NCI-H748 (cell line): ENCODE data around the gene ABTB2.
"Not testable (repeated sequence)": the region's sequence is repeated elsewhere in the genome, so short reads cannot be mapped to it uniquely, and the experiment has no call there.

Experiments
- DNase-seq: peaks from one replicate; lab custom pipeline; 2025; ENCODE audit not compliant: unreplicated experiment; lab: John Stamatoyannopoulos, UW

Gene ABTB2

GRCh38 chr11:34194576-34195335, 163.1 kb downstream of the ABTB2 start:
- DNase-seq: no peak

- DNase-seq: no peak
These were observed 165.1 kb downstream of the ABTB2 start for GRCh38 chr11:34192481-34193401.

GRCh38 chr11:34191578-34191977, 166.2 kb downstream of the ABTB2 start:
- DNase-seq: no peak

- no peak for DNase-seq
These were observed 167.3 kb downstream of the ABTB2 start for GRCh38 chr11:34190192-34191139.

GRCh38 chr11:34189191-34189590, 168.6 kb downstream of the ABTB2 start:
- no peak for DNase-seq

- no peak for DNase-seq
These were observed 169.6 kb downstream of the ABTB2 start for GRCh38 chr11:34188181-34188580.

- no peak for DNase-seq
These were observed 171.6 kb downstream of the ABTB2 start for GRCh38 chr11:34185926-34186841.

GRCh38 chr11:34184505-34185015, 173.2 kb downstream of the ABTB2 start:
- no peak for DNase-seq

- no peak for DNase-seq
These were observed 173.9 kb downstream of the ABTB2 start for GRCh38 chr11:34183848-34184391.

- DNase-seq: no peak
These were observed 174.7 kb downstream of the ABTB2 start for GRCh38 chr11:34182921-34183685.

GRCh38 chr11:34182425-34182824, 175.4 kb downstream of the ABTB2 start:
- DNase-seq: no peak

- no peak for DNase-seq
These were observed 175.9 kb downstream of the ABTB2 start for GRCh38 chr11:34181856-34182405.

- DNase-seq: no peak
These were observed 176.6 kb downstream of the ABTB2 start for GRCh38 chr11:34181251-34181650.

GRCh38 chr11:34180814-34181165, 177.0 kb downstream of the ABTB2 start:
- not testable (repeated sequence) for DNase-seq

- no peak for DNase-seq
These were observed 177.6 kb downstream of the ABTB2 start for GRCh38 chr11:34180040-34180813.

GRCh38 chr11:34179026-34179675, 178.7 kb downstream of the ABTB2 start:
- DNase-seq: no peak

GRCh38 chr11:34178209-34178821, 179.5 kb downstream of the ABTB2 start:
- no peak for DNase-seq
